Kidney (tissue), 14 donors: ENCODE measurements around the gene C17orf113. TPM values are rescaled to one million over a fixed set of nuclear protein-coding genes. Genes with fewer than 3 reads are reported as not detected.

Experiments used
- DNase-seq, 5 donors: peaks; one replicate each; pipeline ENCODE4 v3.0.0-alpha.2; 2013 to 2020
- FAIRE-seq: peaks from 2 replicates; lab custom pipeline; 2012; peaks lifted over from hg19 to GRCh38; lab: Jason Lieb, UNC
- H3K27ac ChIP-seq, 2 donors: one replicate each; pipeline ENCODE4 v1.7.0; 2013; ENCODE audit warnings: low read depth in 2 of 2, low read length in 2 of 2, inconsistent platforms in 1 of 2
- H3K27me3 ChIP-seq: one replicate; pipeline ENCODE4 v1.7.1; 2013; ENCODE audit warnings: low read length, inconsistent platforms; ENCODE audit not compliant: control insufficient read depth, insufficient read depth
- H3K36me3 ChIP-seq, 3 donors: one replicate each; pipeline versions ENCODE4 v1.7.0 to v1.7.1; 2013; ENCODE audit warnings: low read length in 3 of 3, control low read depth in 1 of 3, inconsistent platforms in 1 of 3; ENCODE audit not compliant: insufficient read depth in 3 of 3, control insufficient read depth in 2 of 3
- H3K4me1 ChIP-seq, 3 donors: one replicate each; pipeline versions ENCODE4 v1.7.0 to v1.7.1; 2013; ENCODE audit warnings: low read length in 3 of 3, inconsistent platforms in 1 of 3, low read depth in 1 of 3; ENCODE audit not compliant: control insufficient read depth in 2 of 3, insufficient read depth in 2 of 3
- H3K4me3 ChIP-seq, 3 donors: one replicate each; pipeline versions ENCODE4 v1.7.0 to v1.8.1; 2013; ENCODE audit warnings: low read length in 3 of 3, control low read depth in 1 of 3, inconsistent platforms in 1 of 3
- H3K9ac ChIP-seq, 3 donors: one replicate each; pipeline versions ENCODE4 v1.7.0 to v1.7.1; 2013; ENCODE audit warnings: low read length in 3 of 3, control low read depth in 1 of 3, inconsistent platforms in 1 of 3
- H3K9me3 ChIP-seq, 3 donors: one replicate each; pipeline versions ENCODE4 v1.7.0 to v1.7.1; 2013; ENCODE audit warnings: low read length in 3 of 3, control low read depth in 1 of 3, inconsistent platforms in 1 of 3; ENCODE audit not compliant: control insufficient read depth in 2 of 3, insufficient read depth in 1 of 3
- intact Hi-C: fragments of 100-400 bp; cut with DNase I; formaldehyde crosslinking; loops from one replicate; pipeline ENCODE4 v1.11.1; 2022
- polyA plus RNA-seq: library from polyadenylated mRNA; stranded (reverse); fragments of 350-450 nt; fragmentation: Illumina TruSeq; extraction: RNeasy Lipid Tissue Mini Kit (QIAGEN cat#74804); gene quantifications from one replicate; pipeline ENCODE4 v1.2.3, GENCODE V29; 2014; ENCODE audit warnings: low read depth, low replicate concordance; ENCODE audit not compliant: insufficient read depth
- total RNA-seq: library from RNA; stranded (reverse); fragmentation: NEBNext Ultra II Directional; extraction: Animal tissue kit (Norgen Biotek cat#: 25700); gene quantifications from one replicate; pipeline ENCODE4 v1.2.1, GENCODE V29; 2021
- TF ChIP-seq, protein P1 (sequence below): IDR thresholded peaks from 3 replicates; pipeline ENCODE4 v1.5.1; 2012; ENCODE audit warnings: mild to moderate bottlenecking, moderate library complexity, borderline replicate concordance; ENCODE audit not compliant: insufficient read depth; ENCODE audit errors: extremely low read depth
- donor health status: control.
- donor health status: control.
- donor health status: control.
- donor health status: control.
- donor health status: control.
- donor health status: DM: yes; HTN: yes; CAD: no.
- donor health status: Normal renal cell carcinoma (clear cell type).

The C17orf113 gene
- total and polyA plus RNA-seq, 2 donors from 2014 or later, result 1.1 to 3.8 TPM

DNA sequence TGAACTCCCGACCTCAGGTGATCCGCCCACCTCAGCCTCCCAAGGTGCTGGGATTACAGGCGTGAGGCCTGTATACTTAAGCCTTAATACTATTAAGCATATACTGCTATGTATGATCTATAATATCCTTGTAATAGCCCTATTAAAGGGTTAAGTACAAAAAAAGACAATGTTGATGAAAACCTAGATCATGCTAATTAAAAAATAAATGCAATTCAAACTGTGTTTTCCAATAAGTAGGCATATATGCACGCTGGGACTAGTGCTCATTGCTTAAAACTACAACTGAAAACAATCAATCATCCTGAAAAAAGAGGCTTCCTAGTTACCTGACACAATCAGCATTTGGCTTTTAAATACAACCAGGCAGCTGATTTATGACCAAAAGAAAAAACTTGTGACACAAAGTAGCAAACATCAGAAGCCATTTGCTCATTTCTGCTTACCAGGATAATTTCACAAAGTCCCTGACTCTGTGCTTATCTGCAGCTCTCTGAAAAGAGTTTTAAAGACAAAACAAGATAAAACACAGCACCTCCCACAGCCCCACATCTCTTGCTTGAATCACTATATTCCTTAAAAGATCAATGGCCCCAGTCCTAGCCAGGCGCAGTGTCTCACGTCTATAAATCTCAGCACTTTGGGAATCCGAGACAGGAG, 36.8 kb upstream of the C17orf113 start:
- Histone ChIP-seq H3K4me3 (no peak overlapping the region), H3K27ac (no peak overlapping the region), H3K9ac (no peak overlapping the region), H3K27me3 (no peaks in the 10 kb centered on the region), H3K36me3 (no peaks in the 10 kb centered on the region), H3K4me1 (no peaks in the 10 kb centered on the region), H3K9me3 (no peaks in the 10 kb centered on the region)
- TF ChIP-seq, protein P1, sequence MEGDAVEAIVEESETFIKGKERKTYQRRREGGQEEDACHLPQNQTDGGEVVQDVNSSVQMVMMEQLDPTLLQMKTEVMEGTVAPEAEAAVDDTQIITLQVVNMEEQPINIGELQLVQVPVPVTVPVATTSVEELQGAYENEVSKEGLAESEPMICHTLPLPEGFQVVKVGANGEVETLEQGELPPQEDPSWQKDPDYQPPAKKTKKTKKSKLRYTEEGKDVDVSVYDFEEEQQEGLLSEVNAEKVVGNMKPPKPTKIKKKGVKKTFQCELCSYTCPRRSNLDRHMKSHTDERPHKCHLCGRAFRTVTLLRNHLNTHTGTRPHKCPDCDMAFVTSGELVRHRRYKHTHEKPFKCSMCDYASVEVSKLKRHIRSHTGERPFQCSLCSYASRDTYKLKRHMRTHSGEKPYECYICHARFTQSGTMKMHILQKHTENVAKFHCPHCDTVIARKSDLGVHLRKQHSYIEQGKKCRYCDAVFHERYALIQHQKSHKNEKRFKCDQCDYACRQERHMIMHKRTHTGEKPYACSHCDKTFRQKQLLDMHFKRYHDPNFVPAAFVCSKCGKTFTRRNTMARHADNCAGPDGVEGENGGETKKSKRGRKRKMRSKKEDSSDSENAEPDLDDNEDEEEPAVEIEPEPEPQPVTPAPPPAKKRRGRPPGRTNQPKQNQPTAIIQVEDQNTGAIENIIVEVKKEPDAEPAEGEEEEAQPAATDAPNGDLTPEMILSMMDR, result no peak
- intact Hi-C loops, result no loop called here
- FAIRE-seq, result no peak
- no peak for DNase-seq

DNA sequence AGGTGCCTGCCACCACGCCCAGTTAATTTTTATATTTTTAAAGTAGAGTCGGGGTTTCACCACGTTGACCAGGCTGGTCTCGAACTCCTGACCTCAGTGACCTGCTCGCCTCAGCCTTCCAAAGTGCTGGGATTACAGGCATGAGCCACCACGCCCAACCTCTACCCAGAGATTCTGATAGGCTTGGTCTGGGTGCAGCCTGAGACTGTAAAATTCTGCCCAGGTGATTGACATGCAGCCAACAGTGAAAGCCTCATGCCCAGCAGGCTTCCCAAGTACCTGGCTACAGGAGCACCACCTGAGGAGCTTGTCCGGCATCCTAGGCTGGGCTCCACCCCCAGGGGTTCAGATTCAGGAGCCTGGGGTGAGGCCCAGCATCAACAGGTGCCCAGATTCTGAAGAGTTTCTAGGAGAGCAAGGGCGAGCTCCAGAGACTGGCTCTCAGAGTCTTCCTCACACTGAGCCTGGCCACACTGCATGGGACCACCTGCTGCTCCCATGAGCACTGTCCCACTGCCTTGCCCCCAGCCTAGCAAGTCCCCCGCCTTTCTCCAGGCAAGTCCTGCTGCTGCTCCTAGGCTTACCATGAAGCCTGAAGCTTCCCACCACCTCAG, 31.2 kb upstream of the C17orf113 start:
- FAIRE-seq, result no peak
- intact Hi-C loops, result no loop called here
- H3K9ac ChIP-seq, result no peak overlapping the region

DNA sequence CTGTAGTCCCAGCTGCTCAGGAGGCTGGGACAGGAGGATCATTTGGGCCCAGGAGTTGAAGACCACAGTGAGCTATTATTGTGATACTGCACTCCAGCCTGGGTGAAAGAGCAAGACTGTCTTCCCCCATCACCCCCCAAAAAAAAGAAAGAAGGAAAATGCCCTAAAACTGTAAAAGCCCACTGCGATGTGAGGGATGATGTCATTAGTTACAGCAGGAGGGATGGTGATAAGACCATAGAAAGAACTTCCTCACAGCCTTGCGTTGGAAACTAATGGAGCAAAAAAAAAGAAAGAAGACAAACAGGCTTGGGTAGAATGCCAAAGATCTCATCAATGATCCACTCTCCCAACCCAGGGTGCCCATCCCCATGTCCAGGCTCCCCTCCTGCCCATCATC, 29.1 kb upstream of the C17orf113 start:
- Histone ChIP-seq H3K27me3 (no peaks in the 10 kb centered on the region), H3K4me1 (no peaks in the 10 kb centered on the region), H3K9me3 (no peaks in the 10 kb centered on the region), H3K9ac (no peak overlapping the region), H3K27ac (no peak overlapping the region), H3K36me3 (no peaks in the 10 kb centered on the region), H3K4me3 (no peak overlapping the region)
- FAIRE-seq (no peak), DNase-seq (no peak)
- TF ChIP-seq, protein P1, result no peak
- intact Hi-C loops, result no loop called here

More for the DNA sequence above, 31.2 kb upstream of the C17orf113 start:
- Histone ChIP-seq H3K9me3 (no peaks in the 10 kb centered on the region), H3K4me3 (no peak overlapping the region), H3K36me3 (no peaks in the 10 kb centered on the region), H3K4me1 (no peaks in the 10 kb centered on the region), H3K27ac (no peak overlapping the region), H3K27me3 (no peaks in the 10 kb centered on the region)
- TF ChIP-seq, protein P1, result no peak
- no peak for DNase-seq
